HG03442 (cell line): ENCODE results near the gene ADAP1.

Experiments used
- ATAC-seq: cut with Tn5 transposase; IDR thresholded peaks from one replicate; pipeline ENCODE4 v1.9.1; 2021; ENCODE audit warnings: mild to moderate bottlenecking, moderate library complexity; ENCODE audit not compliant: unreplicated experiment

ADAP1 gene

DNA sequence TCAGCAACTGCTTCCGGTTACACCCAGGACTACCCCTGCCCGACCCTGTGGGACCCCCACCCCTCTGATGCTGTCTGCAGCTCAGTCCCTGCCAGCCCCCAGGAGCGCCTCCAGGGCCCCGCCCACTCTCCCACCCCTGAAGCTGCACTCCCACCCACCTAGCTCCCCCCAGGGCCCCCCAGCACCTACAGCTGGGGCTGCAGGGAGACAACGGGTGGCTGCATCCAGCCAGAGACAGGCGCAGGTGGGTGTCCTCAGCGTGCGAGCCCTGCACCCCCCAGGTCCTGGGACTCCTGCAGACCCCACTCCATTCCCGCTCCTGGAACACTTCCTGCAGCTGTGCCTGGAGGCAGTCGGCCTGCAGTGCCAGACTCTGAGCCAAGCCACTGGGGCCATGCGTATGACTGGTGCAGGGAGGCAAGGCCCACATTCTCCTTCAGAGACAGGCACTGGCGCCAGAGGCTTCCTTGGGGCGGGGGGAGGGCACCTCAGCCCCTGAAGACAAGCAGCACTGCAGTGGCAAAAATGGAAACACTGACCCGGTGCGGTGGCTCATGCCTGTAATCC is 34.6 kb upstream of the ADAP1 start:
- ATAC-seq, result no peak

- no peak for ATAC-seq
Measured at GRCh38 chr7:988426-988911, 34.0 kb upstream of the ADAP1 start.

DNA sequence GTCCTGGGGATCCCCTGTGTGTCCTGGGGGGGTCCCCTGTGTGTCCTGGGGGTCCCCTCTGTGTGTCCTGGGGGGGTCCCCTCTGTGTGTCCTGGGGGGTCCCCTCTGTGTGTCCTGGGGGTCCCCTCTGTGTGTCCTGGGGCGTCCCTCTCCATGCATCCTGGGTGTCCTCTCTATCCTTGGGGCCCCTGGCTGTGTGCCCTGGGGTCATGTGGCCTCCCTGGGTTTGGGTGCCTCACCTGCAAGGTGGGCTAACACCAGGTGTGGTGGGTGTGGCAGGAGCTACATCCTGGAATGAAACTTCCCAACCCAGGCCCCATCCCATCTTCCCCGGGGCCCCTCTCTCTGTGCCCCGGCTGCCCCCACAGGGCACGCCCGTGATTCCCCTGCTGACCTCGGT is 33.4 kb upstream of the ADAP1 start:
- no peak for ATAC-seq

GRCh38 chr7:986766-987751 is 32.6 kb upstream of the ADAP1 start:
- no peak for ATAC-seq

DNA sequence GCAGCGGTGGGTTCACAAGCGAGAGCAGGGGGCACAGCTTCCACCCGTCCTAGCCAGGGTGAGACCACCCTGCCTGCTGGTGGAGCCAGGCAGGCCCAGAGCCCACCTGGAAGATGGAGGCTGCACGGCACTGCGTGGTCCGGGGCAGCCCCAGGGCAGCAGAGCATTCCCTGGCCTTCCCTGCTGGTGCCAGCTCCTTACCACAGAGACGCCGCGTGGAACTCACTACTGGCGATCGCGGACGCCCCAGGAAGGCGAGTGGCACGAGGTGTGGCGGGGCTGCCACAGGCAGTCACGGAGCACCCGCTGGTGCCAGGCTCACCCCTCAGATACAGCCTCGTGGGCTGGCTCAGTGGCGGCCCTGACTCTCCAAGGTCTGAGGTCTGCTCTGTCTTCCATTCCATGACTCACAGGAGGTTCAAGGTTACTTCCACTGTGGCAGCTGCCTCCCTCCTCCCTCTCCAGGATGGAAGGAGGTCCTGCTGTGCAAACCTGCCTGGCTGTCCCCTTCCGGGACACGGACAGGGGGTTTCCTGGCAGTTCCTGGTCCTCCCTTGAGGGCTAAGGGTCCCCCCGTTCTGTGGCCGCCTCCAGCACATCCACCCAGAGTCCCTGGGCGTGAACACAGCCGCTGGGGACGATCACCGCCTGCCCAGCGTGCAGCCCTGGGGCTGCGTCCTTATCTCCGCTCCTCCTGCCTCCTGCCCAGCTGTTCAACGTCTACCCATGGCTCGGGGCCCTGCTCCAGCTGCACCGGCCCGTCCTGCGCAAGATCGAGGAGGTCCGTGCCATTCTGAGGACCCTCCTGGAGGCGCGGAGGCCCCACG is 31.6 kb upstream of the ADAP1 start:
- no peak for ATAC-seq

GRCh38 chr7:985127-985416 is 30.6 kb upstream of the ADAP1 start:
- no peak for ATAC-seq

- ATAC-seq, result no peak
Measured at GRCh38 chr7:984361-985126, 30.1 kb upstream of the ADAP1 start.

DNA sequence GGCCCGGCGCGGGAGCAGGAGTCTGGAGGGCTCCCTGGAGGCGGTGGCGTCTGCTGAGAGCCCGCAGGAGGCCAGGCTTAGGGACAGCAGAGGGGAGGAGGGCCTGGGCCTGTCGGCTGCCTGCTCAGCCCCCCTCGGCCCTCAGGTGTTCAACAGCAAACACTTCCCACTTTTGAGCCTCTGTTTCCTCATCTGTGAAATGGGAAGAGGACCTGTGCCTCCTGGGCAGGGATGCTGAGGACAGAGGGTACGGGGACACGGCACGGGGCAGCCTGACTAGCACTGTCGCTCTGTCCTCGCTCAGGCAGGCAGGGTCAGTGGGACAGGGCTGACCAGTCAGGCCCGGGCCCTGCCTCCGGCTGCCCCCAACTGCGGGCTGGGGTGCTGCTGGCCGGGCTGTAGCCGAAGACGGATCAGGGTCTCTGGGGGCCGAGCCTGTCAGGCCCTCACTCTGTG is 29.2 kb upstream of the ADAP1 start:
- no peak for ATAC-seq

GRCh38 chr7:983004-983615 is 28.6 kb upstream of the ADAP1 start, which contains the start of gene CYP2W1:
CYP2W1 (plus strand) TSS chr7:983181; CDS start chr7:983212, 31 bp downstream.
- ATAC-seq, result no peak

- ATAC-seq, result no peak
Measured at GRCh38 chr7:982511-983003, 28.1 kb upstream of the ADAP1 start.

- no peak for ATAC-seq
Measured at GRCh38 chr7:981793-982510, 27.5 kb upstream of the ADAP1 start.

- no peak for ATAC-seq
Measured at GRCh38 chr7:979886-980571, 25.5 kb upstream of the ADAP1 start.

GRCh38 chr7:979151-979550 is 24.7 kb upstream of the ADAP1 start:
- ATAC-seq, result no peak

DNA sequence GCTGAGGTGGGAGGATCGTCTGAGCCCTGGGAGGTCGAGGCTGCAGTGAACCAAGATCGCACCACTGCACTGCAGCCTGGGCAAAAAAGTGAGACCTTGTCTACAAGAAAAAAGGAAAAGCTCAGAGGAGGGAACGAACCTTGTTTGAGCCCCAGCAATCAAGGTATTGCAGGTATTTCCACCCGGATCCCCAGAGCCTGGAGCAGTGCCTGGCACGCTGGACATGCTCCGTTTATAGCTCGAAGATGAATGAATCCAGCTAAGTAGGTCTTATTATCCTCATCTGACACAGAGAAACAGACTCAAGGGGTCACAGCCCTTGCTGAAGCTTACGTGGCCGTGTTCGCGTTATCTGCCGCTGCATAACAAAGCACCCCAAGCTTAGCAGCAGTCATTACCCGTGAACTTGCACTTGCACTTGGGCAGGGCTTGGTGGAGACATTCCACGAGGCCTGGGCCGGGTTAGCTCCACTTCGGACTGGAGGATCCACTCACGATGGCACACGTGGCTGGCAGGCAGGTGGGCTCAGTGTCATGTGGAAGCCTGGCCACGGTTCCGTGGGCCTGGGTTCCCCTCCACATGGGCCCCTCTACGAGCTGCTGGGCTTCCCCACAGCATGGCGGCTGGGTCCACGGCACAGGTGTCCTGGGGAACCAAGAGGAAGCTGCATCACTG is 24.1 kb upstream of the ADAP1 start:
- ATAC-seq, result no peak

DNA sequence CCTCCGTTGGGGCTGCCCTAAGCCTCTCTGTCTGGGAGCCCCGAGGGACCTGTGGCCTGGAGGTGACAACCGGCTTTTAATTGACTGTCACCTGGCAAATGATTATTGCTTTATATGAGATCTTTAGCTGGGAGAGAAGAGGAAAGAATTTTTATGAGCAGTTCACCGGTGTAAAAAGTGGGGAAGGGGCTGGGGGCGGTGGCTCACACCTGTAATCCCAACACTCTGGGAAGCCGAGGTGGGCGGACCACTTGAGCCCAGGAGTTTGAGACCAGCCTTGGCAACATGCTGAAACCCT is 23.5 kb upstream of the ADAP1 start:
- no peak for ATAC-seq

- ATAC-seq, result no peak
Measured at GRCh38 chr7:977326-978048, 23.0 kb upstream of the ADAP1 start.

DNA sequence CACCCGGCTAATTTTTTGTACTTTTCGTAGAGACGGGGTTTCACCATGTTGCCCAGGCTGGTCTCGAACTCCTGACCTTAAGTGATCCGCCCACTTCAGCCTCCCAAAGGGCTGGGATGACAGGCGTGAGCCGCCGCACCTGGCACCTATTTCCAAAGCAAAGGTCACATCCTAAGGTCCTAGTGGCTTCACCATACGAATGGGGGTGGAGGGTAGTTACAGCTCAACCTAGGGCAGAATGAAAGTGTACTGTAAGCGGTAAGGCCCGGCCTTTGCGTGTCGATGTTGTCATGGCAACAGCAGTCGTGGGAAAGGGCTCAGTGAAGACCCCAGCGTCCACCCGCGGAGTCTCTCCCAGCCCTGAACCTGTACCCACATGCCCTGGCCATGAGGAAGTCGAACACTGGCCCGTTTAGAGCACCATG is 22.4 kb upstream of the ADAP1 start:
- ATAC-seq, result no peak
